Stimulated activated CD4-positive, alpha-beta T cell treated with anti-CD3 and anti-CD28 coated beads, Interleukin-1b, Interleukin-23, amount 100 ng/mL, for 48 hours (primary cell): ENCODE measurements around the gene SVOPL.

ENCODE experiments used
- DNase-seq: peaks from one replicate; pipeline ENCODE4 v3.0.0-alpha.2; 2020

Gene SVOPL

DNA sequence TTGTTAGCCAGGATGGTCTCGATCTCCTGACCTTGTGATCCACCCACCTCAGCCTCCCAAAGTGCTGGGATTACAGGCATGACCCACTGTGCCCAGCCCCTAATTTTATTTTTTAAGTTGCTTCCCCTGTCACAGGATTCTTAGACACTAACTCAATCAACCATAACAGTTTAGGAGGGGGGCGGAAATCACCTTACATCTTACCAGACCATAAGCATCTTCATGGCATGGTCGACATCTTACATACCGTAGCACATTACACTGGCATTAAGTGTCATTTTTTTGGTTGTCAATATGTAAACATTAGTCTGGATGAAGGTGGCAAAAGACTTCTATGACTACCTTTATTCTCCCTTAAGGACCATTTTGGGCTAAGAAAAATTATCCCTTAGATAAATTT is 145.5 kb downstream of the SVOPL start:
- no peak for DNase-seq

GRCh38 chr7:138554674-138555073 is 146.5 kb downstream of the SVOPL start:
- DNase-seq: no peak

DNA sequence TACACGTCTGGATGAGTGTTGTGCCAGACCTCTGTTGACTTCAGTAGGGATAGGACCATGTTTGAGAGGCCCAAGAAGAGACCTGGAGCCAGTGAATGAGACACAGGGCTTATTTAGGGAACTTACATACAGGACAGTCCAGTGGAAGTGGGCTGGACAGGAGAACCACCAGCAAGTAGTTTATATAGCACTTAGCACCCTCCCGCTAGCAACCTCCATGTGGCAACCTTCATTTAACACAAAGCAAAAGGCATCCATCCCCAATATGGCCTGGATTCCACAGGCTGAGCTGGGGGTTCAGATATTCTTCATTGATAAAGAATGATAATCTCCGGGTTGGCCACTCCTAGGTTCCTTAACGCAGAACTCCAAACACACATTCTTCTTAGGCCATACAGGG is 147.4 kb downstream of the SVOPL start:
- no peak for DNase-seq

GRCh38 chr7:138551102-138551501 is 150.1 kb downstream of the SVOPL start:
- no peak for DNase-seq

DNA sequence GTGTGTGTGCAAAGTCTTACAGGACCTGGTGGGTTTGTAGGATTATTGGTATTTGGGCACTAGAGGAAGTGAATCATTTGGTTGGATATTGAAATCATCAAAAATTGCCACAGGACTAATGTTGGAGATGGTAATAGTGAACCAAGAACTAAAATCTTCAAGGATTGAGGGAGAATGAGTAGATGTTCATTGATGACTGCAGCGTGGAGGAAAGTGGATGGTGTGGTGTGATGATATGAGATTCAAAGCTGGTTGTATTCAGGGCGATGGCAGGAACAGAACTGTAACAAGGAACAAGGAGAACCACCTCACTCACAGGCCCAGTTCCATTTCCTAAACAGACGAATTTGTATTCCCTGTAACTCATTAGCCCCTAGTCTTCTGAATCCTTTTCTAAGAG is 150.8 kb downstream of the SVOPL start:
- DNase-seq: no peak

GRCh38 chr7:138549082-138549481 is 152.1 kb downstream of the SVOPL start:
- no peak for DNase-seq

- DNase-seq: no peak
Measured at GRCh38 chr7:138546829-138547228, 154.3 kb downstream of the SVOPL start.

GRCh38 chr7:138546064-138546619 is 155.0 kb downstream of the SVOPL start:
- DNase-seq: no peak

- DNase-seq: no peak
Measured at GRCh38 chr7:138545123-138545522, 156.0 kb downstream of the SVOPL start.
